GM18505 (cell line): ENCODE results near the gene CHRNA4.

Experiments used
- ATAC-seq: cut with Tn5 transposase; IDR thresholded peaks from one replicate; pipeline ENCODE4 v1.9.1; 2021; ENCODE audit not compliant: unreplicated experiment
- POLR2A ChIP-seq: IDR thresholded peaks from 4 replicates; pipeline ENCODE4 v1.6.1; 2011; ENCODE audit warnings: borderline replicate concordance; ENCODE audit not compliant: insufficient read depth, insufficient read length; ENCODE audit errors: extremely low read depth

Gene CHRNA4

DNA sequence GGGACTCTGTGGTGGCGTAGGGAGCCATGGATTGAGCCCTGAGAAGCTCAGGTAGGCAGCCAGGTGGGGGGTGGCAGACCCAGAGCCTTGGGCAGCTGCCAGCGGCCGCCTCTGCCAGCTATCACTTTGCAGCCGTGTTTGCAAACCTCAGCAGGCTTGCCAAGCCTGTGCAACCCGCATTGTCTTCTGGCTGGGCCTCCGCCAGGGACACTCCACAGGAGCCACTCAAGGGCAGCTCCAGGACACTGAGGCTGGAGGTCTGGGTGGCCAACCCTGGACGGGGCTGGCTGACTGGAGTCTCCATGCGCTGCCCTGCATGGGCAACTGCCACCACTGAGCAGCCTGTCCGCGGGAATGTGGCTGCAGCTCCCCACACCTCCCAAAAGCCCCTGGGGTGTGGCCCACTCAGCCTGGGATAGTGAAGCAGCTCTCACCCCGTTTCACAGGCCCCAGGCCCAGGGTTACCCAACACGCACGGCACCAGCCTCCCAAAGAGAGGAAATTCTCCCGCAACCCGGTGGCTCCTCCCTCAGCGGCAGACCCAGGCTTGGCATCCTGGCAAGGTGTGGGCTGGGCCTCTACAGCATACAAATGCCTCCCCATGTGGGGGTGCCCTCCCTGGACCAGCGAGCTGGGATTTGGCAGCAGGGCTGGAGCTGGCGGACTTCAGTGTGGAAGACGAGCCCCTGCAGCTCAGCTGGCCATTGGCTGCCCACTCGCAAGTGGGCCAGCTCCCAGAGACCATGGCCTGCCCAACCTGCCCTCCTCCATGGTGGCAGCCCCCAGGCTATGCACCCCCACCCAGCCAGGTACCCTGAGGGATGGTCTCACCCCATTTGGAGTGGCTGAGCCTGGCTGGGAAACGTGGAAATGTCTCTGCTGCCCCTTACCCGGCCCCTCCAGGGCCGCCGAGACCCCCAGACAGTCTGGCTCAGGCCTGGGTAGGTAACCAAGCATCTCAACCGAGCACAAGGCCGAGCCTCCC, 2.9 kb downstream of the CHRNA4 start:
- no peak for ATAC-seq
- TF ChIP-seq POLR2A = no peak

DNA sequence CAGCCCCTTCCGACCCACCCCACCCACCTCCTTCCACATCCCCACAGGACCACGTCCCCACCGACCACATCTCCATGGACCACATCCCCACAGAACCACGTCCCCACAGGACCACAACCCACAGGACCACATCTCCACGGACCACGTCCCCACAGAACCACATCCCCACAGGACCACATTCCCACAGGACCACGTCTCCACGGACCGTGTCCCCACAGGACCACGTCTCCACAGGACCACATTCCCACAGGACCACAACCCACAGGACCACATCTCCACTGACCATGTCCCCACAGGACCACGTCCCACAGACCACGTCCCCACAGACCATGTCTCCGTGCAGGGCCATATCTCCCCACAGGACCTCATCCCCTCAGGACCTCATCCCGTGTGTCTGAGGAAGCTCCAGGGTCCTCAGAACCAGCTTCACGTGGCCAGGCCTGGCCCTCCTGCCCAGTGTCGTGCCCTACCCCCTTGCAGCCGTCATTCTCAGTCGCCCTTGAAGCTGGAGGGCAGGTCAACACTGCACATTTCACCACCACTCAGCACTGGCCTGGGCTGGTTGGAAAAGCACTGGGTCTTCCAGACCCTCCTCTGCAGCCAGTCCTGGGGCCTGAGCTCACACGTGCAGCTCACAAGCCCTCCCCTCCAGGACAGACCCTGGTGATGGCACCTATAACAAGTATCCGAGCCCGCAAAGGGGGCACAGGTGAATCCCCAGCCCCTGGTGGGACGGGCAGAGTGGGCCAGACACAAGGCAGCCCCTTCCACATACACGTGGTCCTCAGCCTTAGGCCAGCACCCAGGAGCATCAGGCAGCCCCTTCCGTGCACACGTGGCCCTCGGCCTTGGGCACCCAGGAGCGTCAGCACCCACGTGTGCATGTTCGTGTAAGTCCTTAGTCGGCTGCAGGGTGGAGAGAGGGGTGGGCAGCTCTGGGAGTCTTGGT, 3.9 kb downstream of the CHRNA4 start:
- no peak for ATAC-seq
- TF ChIP-seq POLR2A = no peak

- ATAC-seq = no peak
- no peak for TF ChIP-seq POLR2A
These were observed 4.6 kb downstream of the CHRNA4 start for GRCh38 chr20:63356511-63356910.

- no peak for TF ChIP-seq POLR2A
- no peak for ATAC-seq
These were observed 5.3 kb downstream of the CHRNA4 start for GRCh38 chr20:63355781-63356295.

GRCh38 chr20:63354636-63355350, 6.4 kb downstream of the CHRNA4 start:
- no peak for ATAC-seq
- TF ChIP-seq POLR2A = no peak

DNA sequence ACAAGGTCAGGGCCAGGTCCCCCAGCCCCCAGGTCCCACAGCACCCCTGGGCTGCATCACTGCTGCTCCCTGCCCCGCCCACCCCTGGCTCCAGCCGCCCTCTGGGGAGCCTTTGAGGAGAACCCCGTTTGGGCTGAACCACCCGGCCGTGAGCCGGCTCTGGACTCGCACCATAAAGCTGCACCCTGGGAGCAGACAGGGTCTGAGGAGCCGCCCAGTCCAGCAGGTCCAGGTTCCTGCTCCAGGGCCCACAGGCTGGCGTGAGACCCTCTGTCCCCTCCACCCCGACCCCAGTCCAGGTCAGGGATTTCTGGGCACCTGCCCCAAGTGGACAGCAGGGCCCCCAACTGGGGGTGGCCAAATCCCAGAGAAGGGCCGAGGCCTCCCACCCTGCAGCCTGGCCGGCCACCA, 8.3 kb downstream of the CHRNA4 start:
- no peak for ATAC-seq
- no peak for TF ChIP-seq POLR2A

- no peak for ATAC-seq
- TF ChIP-seq POLR2A = no peak
These were observed 9.1 kb downstream of the CHRNA4 start for GRCh38 chr20:63351811-63352591.

- no peak for TF ChIP-seq POLR2A
- ATAC-seq = no peak
These were observed 9.8 kb downstream of the CHRNA4 start for GRCh38 chr20:63351326-63351700.

GRCh38 chr20:63350597-63351325, 10.4 kb downstream of the CHRNA4 start:
- no peak for TF ChIP-seq POLR2A
- no peak for ATAC-seq

- no peak for ATAC-seq
- TF ChIP-seq POLR2A = no peak
These were observed 11.0 kb downstream of the CHRNA4 start for GRCh38 chr20:63350196-63350595.

- ATAC-seq = no peak
- TF ChIP-seq POLR2A = no peak
These were observed 11.6 kb downstream of the CHRNA4 start for GRCh38 chr20:63349516-63349895.
